Brain microvascular endothelial cell (primary cell): ENCODE results near the gene CADPS.

ENCODE experiments used
- DNase-seq: peaks from one replicate; pipeline ENCODE4 v3.0.0-alpha.2; 2020
- H3K27ac ChIP-seq: fragments of 250-450 bp; sonication (Bioruptor Pico); 2 replicates; pipeline ENCODE4 v1.5.1; 2020; ENCODE audit warnings: mild to moderate bottlenecking, moderate library complexity
- H3K27me3 ChIP-seq: fragments of 250-450 bp; sonication (Bioruptor Pico); replicated peaks from 2 replicates; pipeline ENCODE4 v1.5.1; 2020; ENCODE audit warnings: mild to moderate bottlenecking
- H3K36me3 ChIP-seq: fragments of 250-450 bp; sonication (Bioruptor Pico); replicated peaks from 2 replicates; pipeline ENCODE4 v1.5.1; 2020; ENCODE audit warnings: mild to moderate bottlenecking
- H3K4me3 ChIP-seq: 2 replicates; pipeline ENCODE4 v1.5.1; 2011; ENCODE audit warnings: low read depth, mild to moderate bottlenecking, control low read depth, low read length, moderate library complexity
- CTCF ChIP-seq: IDR thresholded peaks from 2 replicates; pipeline ENCODE4 v1.5.1; 2011; ENCODE audit warnings: low read depth, mild to moderate bottlenecking, moderate library complexity, low read length, control low read depth, inconsistent platforms; ENCODE audit errors: missing control alignments
- in situ Hi-C: cut with HindIII; loops from 2 replicates; pipeline ENCODE4 v1.10.0; 2017; ENCODE audit warnings: low sequenced_read_pairs, low pct_ligation_motif_present

Gene CADPS

GRCh38 chr3:62710751-62711150, 164.5 kb downstream of the CADPS start:
- no peak for DNase-seq
- no peak overlapping the region for H3K27ac ChIP-seq
- TF ChIP-seq CTCF: no peak
- no peak overlapping the region for H3K4me3 ChIP-seq
- H3K27me3 ChIP-seq: no peaks in the 10 kb centered on the region
- no peaks in the 10 kb centered on the region for H3K36me3 ChIP-seq
- in situ Hi-C loops: no loop called here

- H3K27me3 ChIP-seq: no peaks in the 10 kb centered on the region
- no peaks in the 10 kb centered on the region for H3K36me3 ChIP-seq
- no peak for TF ChIP-seq CTCF
- in situ Hi-C loops: no loop called here
- H3K27ac ChIP-seq: no peak overlapping the region
- no peak for DNase-seq
- no peak overlapping the region for H3K4me3 ChIP-seq
These were observed 166.4 kb downstream of the CADPS start for GRCh38 chr3:62708638-62709373.

GRCh38 chr3:62705721-62706120, 169.5 kb downstream of the CADPS start:
- no peak overlapping the region for H3K27ac ChIP-seq
- no peak for TF ChIP-seq CTCF
- in situ Hi-C loops: no loop called here
- no peak overlapping the region for H3K4me3 ChIP-seq
- no peak for DNase-seq
- no peaks in the 10 kb centered on the region for H3K36me3 ChIP-seq
- H3K27me3 ChIP-seq: no peaks in the 10 kb centered on the region

- Histone ChIP-seq H3K27me3 (no peaks in the 10 kb centered on the region), H3K36me3 (no peaks in the 10 kb centered on the region), H3K27ac (no peak overlapping the region), H3K4me3 (no peak overlapping the region)
- DNase-seq: no peak
- TF ChIP-seq CTCF: no peak
- in situ Hi-C loops: no loop called here
These were observed 171.6 kb downstream of the CADPS start for GRCh38 chr3:62703451-62704167.

GRCh38 chr3:62700357-62700756, 174.9 kb downstream of the CADPS start:
- no peak for DNase-seq
- Histone ChIP-seq H3K27me3 (no peaks in the 10 kb centered on the region), H3K27ac (no peak overlapping the region), H3K36me3 (no peaks in the 10 kb centered on the region), H3K4me3 (no peak overlapping the region)
- no peak for TF ChIP-seq CTCF
- in situ Hi-C loops: no loop called here
